NCI-H2081 (cell line): ENCODE results near the gene CDC73.

ENCODE experiments used
- DNase-seq, 2 experiments: peaks; one replicate each; lab custom pipeline; 2025; lab: John Stamatoyannopoulos, UW

The CDC73 gene

GRCh38 chr1:193121616-193122593, at the start of gene CDC73:
Gene CDC73 (plus strand): TSS chr1:193122031. CDS start chr1:193122201, 170 bp downstream.
- peak; percentile 98 to 99 for DNase-seq

- DNase-seq: no peak
Measured at GRCh38 chr1:193077991-193078390, 43.8 kb upstream of the CDC73 start.

- no peak for DNase-seq
Measured at GRCh38 chr1:193079187-193079586, 42.6 kb upstream of the CDC73 start.

GRCh38 chr1:193083365-193084088, 38.3 kb upstream of the CDC73 start:
- no peak for DNase-seq

GRCh38 chr1:193085263-193085662, 36.6 kb upstream of the CDC73 start:
- peak in 1 of 2 experiments; percentile 66 for DNase-seq

GRCh38 chr1:193086342-193086741, 35.5 kb upstream of the CDC73 start:
- no peak for DNase-seq

GRCh38 chr1:193087893-193088292, 33.9 kb upstream of the CDC73 start:
- no peak for DNase-seq

- no peak for DNase-seq
Measured at GRCh38 chr1:193090865-193091264, 31.0 kb upstream of the CDC73 start.

- no peak for DNase-seq
Measured at GRCh38 chr1:193094112-193094511, 27.7 kb upstream of the CDC73 start.

- DNase-seq: no peak
Measured at GRCh38 chr1:193102662-193103061, 19.2 kb upstream of the CDC73 start.

GRCh38 chr1:193103759-193104501, 17.9 kb upstream of the CDC73 start:
- no peak for DNase-seq

- DNase-seq: peak; percentile 40 to 59
Measured at GRCh38 chr1:193104502-193104906, 17.3 kb upstream of the CDC73 start.

GRCh38 chr1:193104907-193105820, 16.7 kb upstream of the CDC73 start, which contains the start of gene GLRX2:
Gene GLRX2 (minus strand): TSS chr1:193105414. CDS start chr1:193105382, 32 bp downstream.
- peak; percentile 85 to 86 for DNase-seq

- peak in 1 of 2 experiments; percentile 8 for DNase-seq
Measured at GRCh38 chr1:193105821-193106177, 16.0 kb upstream of the CDC73 start.

GRCh38 chr1:193108471-193108870, 13.4 kb upstream of the CDC73 start:
- DNase-seq: no peak

- no peak for DNase-seq
Measured at GRCh38 chr1:193109619-193110018, 12.2 kb upstream of the CDC73 start.

- no peak for DNase-seq
Measured at GRCh38 chr1:193110246-193110645, 11.6 kb upstream of the CDC73 start.

GRCh38 chr1:193110864-193111263, 11.0 kb upstream of the CDC73 start:
- DNase-seq: no peak

- DNase-seq: no peak
Measured at GRCh38 chr1:193111641-193112090, 10.2 kb upstream of the CDC73 start.

- no peak for DNase-seq
Measured at GRCh38 chr1:193113258-193113991, 8.4 kb upstream of the CDC73 start.
